Lung (tissue), 12 donors: ENCODE results near the gene CEP78. TPM values are rescaled to one million over a fixed set of nuclear protein-coding genes. Genes with fewer than 3 reads are reported as not detected.

Source experiments
- ATAC-seq: fragments of 200-7000 bp; cut with Tn5 transposase; one replicate; pipeline ENCODE4 v1.9.1; 2020; ENCODE audit warnings: moderate number of reproducible peaks; ENCODE audit not compliant: insufficient read depth, low FRiP score
- DNase-seq, 3 donors: peaks; one replicate each; pipeline ENCODE4 v3.0.0-alpha.2; 2013 to 2017
- H3K27ac ChIP-seq, 2 donors: one replicate each; pipeline ENCODE4 v1.5.1; 2013; ENCODE audit warnings: mild to moderate bottlenecking in 2 of 2, moderate library complexity in 2 of 2, control low read depth in 1 of 2, inconsistent platforms in 1 of 2, low read depth in 1 of 2, low read length in 1 of 2
- H3K27me3 ChIP-seq, 3 donors: one replicate each; pipeline ENCODE4 v1.5.1; 2013; ENCODE audit warnings: low read length in 2 of 3; ENCODE audit not compliant: control insufficient read depth in 3 of 3, insufficient read depth in 3 of 3
- H3K36me3 ChIP-seq, 4 donors: one replicate each; pipeline ENCODE4 v1.5.1; 2013; ENCODE audit warnings: low read length in 4 of 4, mild to moderate bottlenecking in 1 of 4, moderate library complexity in 1 of 4; ENCODE audit not compliant: control insufficient read depth in 4 of 4, insufficient read depth in 4 of 4
- H3K4me1 ChIP-seq, 5 donors: one replicate each; pipeline ENCODE4 v1.5.1; 2013; ENCODE audit warnings: low read length in 5 of 5, mild to moderate bottlenecking in 2 of 5, moderate library complexity in 1 of 5; ENCODE audit not compliant: control insufficient read depth in 5 of 5, insufficient read depth in 5 of 5
- H3K4me3 ChIP-seq: one replicate; pipeline ENCODE4 v1.5.1; 2013; ENCODE audit warnings: mild to moderate bottlenecking, control low read depth, moderate library complexity
- H3K9ac ChIP-seq, 2 donors: one replicate each; pipeline ENCODE4 v1.5.1; 2013; ENCODE audit warnings: low read length in 2 of 2, control low read depth in 1 of 2; ENCODE audit not compliant: insufficient read depth in 1 of 2
- H3K9me3 ChIP-seq, 4 donors: one replicate each; pipeline ENCODE4 v1.5.1; 2013; ENCODE audit warnings: low read length in 3 of 4, mild to moderate bottlenecking in 1 of 4, moderate library complexity in 1 of 4; ENCODE audit not compliant: control insufficient read depth in 4 of 4, insufficient read depth in 3 of 4
- CTCF ChIP-seq: IDR thresholded peaks from 2 replicates; pipeline ENCODE4 v1.5.1; 2012; ENCODE audit warnings: mild to moderate bottlenecking; ENCODE audit errors: control extremely low read depth, extremely low read depth
- WGBS, 2 donors: extraction: QIAGEN DNeasy Blood & Tissue Kit; methylation state at CpG; one replicate each; pipeline ENCODE4 v1.1.7; 2013; 5-methylcytosine and 5-hydroxymethylcytosine counted together
- polyA plus RNA-seq, 2 donors: library from polyadenylated mRNA; stranded (reverse); fragments of 200-250 nt; gene quantifications; one replicate each; pipeline ENCODE4 v1.2.1, GENCODE V29; 2013
- total RNA-seq, 2 donors: library from RNA; depleted of rRNA in 1 of 2; stranded (reverse); fragments of >200 nt in 1 of 2; gene quantifications; one replicate each; pipeline ENCODE4 v1.2.1, GENCODE V29; 2014 to 2021
- donor health status: control.
- donor health status: control.
- donor health status: Bipolar disorder and iron deficiency.
- donor health status: healthy.
- donor health status: DM: yes; HTN: yes; CAD: no.

Gene CEP78
- total and polyA plus RNA-seq, 4 donors, result 3.7 to 38.0 (median 11.6) TPM

GRCh38 chr9:78207319-78207718, 28.6 kb upstream of the CEP78 start:
- Histone ChIP-seq H3K9me3 (no peaks in the 10 kb centered on the region), H3K4me1 (no peaks in the 10 kb centered on the region), H3K27me3 (no peaks in the 10 kb centered on the region), H3K4me3 (no peak overlapping the region), H3K27ac (no peak overlapping the region), H3K9ac (no peak overlapping the region), H3K36me3 (no peaks in the 10 kb centered on the region)
- 52 to 57% methylated on average over 2 of the region's 2 CpGs for WGBS, 2 donors
- no peak for ATAC-seq
- no peak for TF ChIP-seq CTCF
- DNase-seq, result no peak

GRCh38 chr9:78207901-78208300, 28.0 kb upstream of the CEP78 start:
- Histone ChIP-seq H3K9me3 (no peaks in the 10 kb centered on the region), H3K4me3 (no peak overlapping the region), H3K27ac (no peak overlapping the region), H3K36me3 (no peaks in the 10 kb centered on the region), H3K9ac (no peak overlapping the region), H3K4me1 (no peaks in the 10 kb centered on the region), H3K27me3 (no peaks in the 10 kb centered on the region)
- no peak for DNase-seq
- TF ChIP-seq CTCF, result no peak
- ATAC-seq, result no peak
- WGBS, 2 donors, result 59 to 84% methylated on average over 4 of the region's 4 CpGs

GRCh38 chr9:78209127-78209526, 26.7 kb upstream of the CEP78 start:
- peaks cover 0 to 2% (median 0%) of the 10 kb centered on the region in 5 donors for H3K4me1 ChIP-seq

More at GRCh38 chr9:78209127-78209526, 26.7 kb upstream of the CEP78 start:
- ATAC-seq (no peak), DNase-seq (no peak)
- Histone ChIP-seq H3K27ac (no peak overlapping the region), H3K4me3 (no peak overlapping the region), H3K27me3 (no peaks in the 10 kb centered on the region), H3K9ac (no peak overlapping the region), H3K36me3 (no peaks in the 10 kb centered on the region), H3K9me3 (no peaks in the 10 kb centered on the region)
- 81 to 96% methylated on average over 7 of the region's 7 CpGs for WGBS, 2 donors
- TF ChIP-seq CTCF, result no peak
